Middle frontal gyrus (tissue), 1 donor: ENCODE measurements around the gene FBLIM1.

Experiments used
- DNase-seq: peaks from one replicate; pipeline ENCODE4 v3.0.0-alpha.2; 2015; ENCODE audit warnings: low spot score; ENCODE audit errors: extremely low spot score

Gene FBLIM1

DNA sequence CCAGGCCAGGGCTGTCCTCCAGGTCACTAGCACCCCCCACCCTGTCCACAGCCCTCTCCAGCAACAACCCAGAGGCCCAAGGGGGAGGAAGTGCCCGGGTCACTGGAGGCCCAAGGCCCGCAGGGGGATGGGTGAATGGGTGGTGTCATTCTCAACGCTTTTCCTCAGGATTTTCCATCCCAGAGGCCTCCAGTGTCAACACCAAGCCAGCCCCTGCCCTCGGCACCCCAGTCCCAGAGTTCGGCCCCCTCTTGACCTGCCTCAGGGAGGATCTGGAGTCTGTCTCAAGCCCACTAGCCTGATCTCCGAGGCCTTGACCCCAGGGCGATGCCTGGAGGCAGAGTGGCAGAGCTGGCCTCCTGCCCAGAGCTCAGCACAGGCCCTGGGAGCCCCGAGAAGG, 11.2 kb upstream of the FBLIM1 start:
- DNase-seq, result no peak

DNA sequence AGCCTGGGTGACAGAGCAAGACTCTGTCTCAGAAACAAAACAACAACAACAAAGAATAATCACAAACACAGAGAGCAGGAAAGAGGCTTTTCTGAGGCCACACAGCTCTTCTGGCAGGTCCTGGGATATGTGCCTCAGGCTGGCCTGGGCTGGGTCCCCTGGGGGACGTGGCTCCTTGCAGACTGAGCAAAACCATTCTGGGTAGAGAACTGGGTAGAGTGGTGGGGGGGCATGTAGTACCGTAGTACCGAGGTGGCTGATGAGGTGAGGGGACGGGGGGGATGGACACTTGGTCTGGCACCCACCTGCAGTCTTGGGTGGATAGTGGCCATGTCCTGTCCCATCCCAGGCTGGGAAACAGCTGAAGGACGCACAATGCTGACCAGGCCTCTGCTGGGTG, 10.3 kb upstream of the FBLIM1 start:
- no peak for DNase-seq

DNA sequence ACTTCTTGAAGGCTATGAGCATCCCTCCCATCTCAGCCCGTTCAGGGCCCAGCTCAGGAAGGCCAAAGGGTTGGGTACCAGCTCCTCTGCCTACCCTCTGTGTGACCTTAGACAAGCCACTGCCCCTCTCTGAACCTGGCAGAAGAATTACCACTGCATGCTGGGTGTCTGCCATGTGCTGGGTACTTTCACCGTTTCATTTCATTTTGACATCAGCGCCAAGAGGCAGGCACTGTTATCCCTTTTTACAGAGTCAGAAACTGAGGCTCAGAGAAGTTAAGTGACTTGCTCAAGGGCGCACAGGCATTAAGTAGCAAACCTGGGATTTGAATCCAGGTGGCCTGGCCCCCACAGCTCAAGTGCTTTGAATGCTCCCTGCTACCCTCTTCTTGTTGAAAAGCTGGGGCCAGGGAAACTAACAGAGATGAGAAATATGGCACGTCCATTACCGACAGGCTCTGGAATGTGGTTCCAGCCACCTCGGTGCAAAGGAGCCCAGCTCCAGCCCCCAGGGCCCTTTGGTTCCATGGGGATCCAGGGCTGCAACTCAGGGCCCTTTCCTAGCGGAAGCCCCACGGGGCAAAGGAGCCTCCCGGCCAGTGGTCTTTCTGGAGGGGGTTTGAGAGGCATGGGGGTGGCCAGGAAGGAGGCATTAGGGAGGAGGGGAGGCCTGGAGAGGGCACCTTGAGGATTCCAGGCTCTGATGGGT, 9.8 kb upstream of the FBLIM1 start:
- DNase-seq, result no peak

DNA sequence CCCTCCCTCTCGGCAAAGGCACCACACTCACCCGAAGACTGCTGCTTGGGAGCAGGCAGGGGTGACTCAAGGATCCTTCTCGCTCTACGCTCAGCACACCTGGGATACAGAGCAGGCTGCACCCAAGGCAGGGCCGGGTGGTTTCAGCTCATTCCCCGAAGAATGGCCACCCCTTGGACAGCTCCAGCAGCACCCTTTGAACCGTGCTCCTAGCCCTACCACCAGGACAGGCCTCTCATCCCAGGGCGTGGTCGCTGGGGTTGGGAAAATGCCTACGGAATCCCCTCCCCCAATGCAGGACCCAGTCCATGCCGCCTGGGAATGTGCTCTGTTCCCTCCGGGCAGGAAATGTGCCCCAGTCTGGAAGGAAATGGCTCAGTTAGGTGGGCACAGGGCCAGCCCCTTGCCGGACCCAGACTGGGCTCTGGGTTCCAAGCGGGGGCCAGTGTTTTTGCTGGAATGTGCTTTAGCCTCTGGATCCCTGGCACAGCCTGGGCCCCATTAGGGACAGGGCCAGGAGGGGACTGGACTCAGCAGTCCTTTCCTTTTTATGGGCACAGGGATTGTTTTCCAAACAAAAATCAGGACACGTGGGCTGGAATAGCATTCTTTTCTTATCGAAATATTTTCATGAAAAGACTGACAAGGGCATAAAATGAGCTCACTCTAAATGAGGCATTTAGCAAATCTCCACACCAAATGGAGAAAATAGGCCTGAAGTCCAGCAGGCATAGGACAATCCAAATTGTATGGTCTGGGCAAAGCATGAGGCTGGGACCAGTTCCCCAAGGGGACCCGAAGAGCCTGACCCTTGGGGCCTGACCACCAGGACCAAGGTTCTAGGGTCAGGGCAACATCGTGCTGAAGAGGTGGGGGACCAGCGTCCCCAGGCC, 8.9 kb upstream of the FBLIM1 start:
- DNase-seq, result no peak

DNA sequence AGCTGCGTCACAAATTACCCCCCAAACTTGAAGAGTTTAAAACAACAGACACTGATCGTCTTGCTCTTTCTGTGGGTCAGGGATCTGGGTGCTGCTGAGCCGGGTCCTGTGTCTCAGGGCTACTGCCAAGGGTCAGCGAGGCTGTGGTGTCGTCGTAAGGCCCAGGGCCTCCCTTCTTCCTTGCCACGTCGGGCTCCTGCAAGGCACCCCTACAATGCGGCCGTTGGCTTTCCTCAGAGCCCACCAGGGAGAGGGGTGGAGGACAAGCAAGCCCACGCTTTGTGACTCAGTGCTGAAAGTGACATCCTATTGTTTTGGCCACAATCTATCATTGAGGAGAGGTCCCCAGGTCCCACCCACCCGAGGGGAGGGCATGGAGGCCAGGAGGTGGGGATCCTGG, 7.7 kb upstream of the FBLIM1 start:
- no peak for DNase-seq

DNA sequence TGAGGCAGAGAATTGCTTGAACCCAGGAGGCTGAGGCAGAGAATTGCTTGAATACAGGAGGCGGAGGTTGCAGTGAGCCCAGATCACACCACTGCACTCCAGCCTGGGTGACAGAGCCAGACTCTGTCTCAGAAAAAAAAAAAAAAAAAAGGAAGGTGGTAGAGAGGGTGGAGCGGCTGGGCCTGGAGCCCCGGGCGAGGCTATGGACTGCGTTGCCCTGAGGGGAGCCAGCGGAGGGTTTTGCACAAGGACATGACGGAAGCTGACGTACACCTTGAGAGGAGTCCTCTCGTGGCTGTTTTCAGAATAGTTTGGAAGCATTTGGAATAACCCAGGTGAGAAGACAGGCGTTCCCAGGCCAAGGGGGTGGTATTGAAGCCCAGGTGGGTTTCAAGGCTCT, 6.9 kb upstream of the FBLIM1 start:
- no peak for DNase-seq

DNA sequence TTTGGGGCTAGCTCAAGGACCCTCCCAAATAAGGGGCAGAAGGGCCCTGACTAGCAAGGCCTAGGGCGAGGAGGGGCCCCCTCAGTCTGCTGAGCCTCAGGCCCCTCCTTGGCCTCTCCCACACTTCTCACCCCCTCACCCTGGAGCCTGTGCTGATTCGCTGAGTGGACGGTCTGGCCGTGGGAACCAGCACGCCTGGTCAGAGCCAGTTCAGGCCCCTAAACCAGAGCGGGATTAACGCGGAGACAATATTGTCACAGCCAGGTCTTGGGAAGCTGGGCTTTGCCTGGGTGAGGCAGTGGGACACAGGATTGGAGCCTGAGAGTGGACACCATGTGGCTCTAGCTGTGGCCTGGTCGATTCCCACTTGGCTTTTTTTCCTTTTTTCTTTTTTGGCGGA, 4.8 kb upstream of the FBLIM1 start:
- DNase-seq, result no peak

DNA sequence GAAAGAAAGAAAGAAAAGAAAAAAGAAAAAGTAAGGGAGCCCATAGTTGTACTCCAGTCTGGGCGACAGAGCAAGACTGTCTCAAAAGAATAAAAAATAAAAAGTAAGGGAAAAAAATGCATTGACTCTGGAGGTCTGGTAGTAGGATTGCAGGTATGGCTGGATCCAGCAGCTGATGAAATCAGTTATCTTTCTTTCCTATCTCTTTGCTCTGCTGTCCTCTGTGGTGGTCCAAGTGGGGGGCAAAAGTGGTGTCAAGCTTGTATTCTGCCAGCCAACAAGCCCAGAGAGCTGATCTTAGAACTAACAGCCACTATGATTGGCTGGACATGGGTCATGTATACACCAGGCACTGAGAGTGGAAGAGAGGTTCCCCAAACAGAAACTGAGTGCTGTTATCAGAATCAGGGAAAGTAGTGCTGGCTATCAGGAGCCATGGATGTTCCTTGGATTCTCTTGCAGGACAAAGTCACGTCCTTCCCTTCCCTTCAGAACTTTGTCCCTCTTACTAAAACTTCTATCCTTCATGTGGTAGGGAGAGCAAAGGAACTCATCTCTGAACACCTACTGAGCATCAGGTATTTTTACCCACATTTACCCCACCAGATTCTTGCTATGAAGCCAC, 3.5 kb upstream of the FBLIM1 start:
- DNase-seq, result no peak

DNA sequence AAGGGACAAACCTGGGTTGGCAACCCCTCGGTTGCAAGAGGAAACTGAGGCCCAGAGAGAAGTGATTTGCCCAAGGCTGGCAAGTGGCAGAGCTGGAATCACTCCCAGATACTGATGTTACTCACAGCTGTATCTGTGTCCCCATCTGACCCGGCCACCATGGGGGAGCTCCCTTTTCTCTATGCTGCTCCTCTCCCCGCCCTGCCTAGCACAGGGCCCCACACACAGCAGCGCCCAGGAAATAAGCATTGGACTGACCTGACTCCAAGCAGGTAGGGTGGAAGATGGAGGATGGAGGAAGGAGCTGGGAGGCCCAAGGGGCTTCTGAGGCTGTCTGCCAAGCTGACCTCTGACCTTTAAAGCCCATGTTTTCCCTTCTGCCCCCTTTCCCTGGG, 3.0 kb upstream of the FBLIM1 start:
- DNase-seq, result no peak

DNA sequence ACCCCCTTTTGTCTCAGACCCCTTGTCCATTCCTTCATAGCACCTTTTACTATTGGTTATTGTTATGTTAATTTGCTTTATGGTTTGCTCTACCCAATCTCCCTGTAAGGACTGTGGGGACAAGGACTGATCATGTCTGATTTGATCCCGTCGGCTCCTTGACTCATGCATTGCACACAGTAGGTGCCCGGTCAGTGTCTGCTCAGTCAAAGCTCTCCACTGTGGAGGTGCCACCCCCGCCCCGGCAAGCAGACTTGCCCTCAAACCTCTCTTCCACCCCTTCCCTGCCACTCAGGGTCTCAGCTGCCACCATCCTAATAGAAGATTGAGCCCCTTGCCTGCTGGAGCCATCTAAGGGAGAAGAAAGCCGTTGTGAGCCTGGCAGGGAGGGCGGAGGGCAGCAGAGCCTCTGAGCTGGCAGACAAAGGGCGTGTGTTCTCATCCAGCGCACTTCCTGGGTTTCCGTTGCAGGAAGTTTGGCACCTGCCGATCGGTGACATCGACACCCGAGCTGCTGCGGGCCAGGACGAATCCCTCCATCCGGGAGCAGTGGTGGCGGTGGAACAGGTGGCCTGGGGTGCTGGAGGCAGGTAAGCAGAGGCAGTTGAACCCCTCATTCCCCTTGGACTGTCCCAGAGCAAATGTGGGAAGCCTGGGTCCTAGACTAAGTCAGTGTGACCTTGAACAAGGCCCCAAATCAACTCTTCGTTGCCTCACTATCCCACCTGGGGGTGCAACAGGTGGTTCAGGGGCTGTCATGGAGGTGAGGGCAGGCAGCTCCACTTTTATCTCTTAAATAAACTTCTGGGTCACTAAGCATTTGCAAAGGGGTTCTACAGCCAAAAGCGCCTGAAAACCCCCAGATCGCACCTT, 2.2 kb upstream of the FBLIM1 start:
- no peak for DNase-seq

DNA sequence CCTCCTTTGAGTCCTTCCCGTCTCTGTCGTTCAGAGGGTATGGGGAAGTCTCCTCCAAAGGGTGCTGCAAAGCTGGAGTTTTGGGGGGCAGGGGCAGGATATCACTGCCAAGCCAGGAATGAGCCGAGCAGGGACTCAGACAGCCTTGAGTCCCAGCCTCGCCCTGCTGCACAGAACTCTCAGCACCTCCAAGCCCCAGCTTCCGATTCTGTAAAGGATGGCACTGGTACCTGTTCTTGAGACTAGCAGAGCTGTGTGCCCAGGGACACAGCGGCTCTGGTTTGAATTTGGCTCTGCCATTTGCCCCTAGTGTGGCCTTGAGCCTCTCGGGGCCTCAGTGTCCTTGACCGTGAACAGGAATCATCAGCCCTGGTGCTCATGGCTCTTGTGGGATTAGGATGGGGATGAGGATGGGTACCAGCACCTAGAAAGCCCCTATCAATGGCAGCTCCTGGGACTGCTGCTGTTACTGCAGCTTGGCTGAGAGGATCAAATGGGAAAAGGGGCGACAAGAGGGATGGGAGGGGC, 1.5 kb upstream of the FBLIM1 start:
- no peak for DNase-seq

DNA sequence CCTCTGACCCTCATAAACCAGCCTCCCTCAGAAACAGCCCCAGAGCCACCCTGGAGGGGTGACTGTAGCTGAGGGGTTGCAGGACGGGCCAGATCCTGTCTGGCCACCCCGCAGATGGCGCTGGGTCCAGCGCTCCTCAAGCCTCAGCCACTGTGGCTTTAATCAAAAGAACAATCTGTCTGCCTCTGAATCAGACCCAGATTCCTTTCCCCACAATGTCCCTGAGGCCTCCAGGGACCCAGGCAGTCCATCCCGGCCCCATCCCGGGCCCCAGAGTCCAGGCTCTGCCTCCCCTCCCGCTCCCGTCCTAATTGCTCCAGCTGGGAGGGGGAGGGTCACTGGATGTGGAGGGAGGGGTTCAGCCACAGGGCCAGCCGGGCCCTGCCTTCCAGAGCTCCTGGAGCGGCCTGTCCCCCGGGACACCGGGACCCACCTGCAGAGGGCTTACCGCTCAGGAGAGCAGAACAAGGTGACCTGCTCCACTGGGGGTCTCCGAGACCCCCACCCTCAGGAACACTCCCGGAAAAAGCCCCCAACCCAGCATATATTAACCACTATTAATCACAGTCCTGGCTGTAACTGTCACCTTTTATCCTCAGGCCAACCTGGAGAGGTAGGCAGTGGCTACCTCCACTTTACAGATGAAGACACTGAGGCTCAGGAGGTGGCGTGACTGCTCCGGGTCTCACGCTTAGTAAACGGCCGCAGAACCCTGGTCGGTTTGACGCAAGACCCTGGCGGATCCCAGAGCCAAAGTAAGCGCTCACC, 836 bp upstream of the FBLIM1 start:
- DNase-seq, result no peak

DNA sequence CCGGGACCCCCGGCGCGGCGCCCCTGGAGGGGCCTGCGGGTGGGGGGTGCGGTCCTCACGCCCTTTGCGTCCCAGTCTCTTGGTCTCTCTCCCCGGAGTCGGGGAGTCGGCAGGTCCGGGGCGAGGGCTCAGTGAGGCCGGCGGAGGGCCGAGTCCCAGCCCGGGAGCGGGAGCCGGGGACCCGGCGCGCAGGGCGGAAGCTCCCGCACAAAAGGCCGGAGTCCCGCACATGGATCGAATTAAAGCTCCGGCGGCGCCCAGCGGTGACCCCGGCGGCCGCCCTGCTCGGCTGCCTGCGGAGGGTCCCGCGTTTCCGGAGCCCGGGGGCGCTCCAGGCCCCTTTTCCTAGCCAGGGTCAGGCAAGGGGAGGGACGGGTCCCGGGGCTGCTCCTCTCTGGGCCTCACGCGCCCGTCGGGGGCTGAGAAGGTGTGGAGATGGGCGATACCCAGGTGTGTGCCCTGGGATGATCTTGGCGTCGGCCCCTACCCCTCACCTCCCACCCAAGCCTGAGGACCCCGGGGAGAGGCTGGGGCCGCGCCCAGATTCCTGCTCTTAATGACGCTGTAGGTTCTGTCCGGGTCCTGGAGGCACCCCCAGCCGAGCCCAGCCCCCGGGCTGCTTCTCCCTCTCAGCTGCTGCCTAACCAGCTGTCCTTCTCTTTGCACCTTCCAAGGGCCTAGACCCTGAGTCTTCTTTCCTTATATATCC, 512 bp downstream of the FBLIM1 start:
- DNase-seq, result no peak

DNA sequence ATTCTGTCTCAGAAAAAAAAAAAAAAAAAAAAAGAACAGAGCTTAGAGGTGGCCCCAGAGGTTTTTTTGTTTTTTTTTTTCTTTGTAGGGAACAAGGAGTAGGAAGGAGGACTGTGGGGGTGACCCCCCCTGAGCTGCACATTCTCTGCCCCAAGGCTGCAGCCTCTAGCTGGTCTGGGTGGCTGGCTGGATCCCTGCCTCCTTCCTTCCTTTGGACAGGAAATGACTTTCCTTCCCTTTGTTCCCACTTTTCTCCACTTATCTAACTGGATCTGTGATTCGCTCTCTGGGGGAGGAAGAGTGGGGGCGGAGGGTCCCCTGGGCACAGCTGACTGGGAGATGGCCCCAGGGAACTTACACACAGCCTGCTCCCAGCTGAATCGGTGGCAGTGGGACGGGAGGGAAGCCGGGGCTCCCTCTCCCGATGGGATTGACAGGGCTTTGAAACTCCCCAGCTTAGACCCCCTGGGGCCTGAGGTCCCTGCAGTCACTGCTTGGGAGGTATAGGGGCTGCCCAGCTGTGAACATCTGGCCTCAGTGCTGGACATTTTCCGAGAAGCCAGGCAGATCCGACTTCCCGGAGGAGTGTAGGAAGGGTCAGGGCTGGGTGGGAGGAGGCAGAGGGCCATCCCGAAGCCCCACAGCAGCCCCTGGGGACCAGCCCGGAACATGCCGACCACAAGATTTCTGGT, 2.1 kb downstream of the FBLIM1 start:
- DNase-seq, result no peak

DNA sequence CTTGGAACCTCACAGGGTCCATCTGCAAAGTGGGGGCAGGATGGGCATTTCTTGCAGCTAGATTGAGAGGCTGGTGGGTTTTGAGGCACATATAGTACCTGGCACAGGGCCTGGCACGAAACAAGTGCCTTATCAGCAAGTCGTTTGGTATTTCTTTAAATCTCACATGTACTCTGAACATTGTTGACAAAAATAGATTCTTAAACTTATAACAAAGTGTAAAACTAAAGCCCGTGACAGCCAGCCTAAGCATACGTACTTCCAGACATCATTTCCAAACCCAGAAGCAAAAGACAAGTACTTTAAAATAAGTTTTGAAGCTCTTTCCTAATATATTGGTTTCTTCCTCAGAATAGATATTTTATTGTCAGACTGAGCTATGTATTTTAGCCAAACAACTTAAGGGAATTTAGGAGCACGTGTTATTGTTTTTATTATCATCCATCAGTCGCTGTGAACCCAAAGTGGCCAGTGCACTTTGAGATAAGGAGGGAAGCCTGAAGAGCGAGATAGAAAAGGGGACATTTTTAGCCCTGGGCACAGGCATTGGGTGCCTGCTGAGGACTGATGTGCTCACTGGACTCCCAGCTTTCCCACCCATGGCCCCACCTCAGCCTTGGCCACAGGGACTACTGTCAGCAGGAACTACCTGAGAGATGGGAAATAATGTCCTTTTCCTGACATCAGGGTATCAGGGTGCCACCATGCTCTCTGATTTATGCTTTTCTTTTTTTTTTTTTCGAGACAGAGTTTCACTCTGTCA, 3.0 kb downstream of the FBLIM1 start:
- DNase-seq, result no peak

DNA sequence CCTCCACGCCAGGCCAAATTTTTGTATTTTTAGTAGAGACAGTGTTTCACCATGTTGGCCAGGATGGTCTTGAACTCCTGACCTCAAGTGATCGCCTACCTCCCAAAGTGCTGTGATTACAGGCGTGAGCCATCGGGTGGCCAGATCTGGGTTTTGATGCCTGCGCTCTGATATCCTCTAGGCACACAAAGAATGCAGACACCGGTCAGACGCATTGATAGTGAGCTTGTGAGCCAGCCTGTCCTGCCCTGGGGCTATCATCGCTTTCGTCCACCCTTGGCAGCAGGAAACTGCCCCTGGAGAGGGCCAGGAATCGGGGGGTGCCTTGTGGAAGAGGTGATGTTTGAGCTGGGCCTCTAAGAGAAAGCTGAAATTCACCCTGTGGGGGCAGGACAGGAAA, 4.0 kb downstream of the FBLIM1 start:
- DNase-seq, result no peak

DNA sequence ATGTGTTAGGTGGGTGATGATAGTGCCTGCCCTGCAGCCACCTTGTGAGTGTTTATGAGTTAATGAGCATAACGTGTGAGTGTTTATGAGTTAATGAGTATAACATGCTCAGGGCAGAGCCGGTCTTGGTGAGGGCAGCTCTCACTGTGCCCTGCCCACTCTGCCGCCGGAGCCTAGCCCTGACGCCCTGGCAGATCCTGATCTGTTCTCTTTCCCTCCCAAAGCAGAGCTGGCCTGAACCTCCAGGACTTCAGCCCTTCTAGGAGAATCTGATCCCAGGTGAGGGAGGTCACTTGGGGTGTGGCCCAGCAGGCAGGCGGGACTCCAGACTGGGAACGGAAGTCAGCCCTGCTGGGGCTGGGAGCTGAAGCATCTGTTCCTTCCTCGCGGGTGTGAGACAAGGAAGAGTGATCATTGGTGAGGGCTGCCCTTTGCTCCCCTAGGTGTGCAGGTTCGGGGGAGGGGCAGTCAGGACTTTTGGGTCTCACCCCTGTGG, 5.7 kb downstream of the FBLIM1 start:
- no peak for DNase-seq

DNA sequence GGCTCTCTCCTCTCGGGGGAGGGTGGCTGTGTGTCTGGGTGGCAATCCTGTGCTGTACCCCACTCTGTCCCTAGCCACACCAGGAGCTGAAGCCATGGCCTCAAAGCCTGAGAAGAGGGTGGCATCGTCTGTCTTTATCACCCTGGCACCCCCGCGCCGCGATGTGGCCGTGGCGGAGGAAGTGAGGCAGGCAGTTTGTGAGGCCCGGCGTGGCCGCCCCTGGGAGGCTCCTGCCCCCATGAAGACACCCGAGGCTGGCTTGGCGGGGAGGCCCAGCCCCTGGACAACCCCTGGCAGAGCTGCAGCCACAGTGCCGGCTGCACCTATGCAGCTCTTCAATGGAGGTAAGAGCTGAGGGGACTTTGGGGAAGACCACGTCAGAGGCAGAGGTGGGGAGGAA, 6.3 kb downstream of the FBLIM1 start:
- no peak for DNase-seq
